GM12873 (cell line): Measurements from ENCODE around the gene BMPER.

ENCODE experiments used
- CTCF ChIP-seq: IDR thresholded peaks from 2 replicates; pipeline ENCODE4 v1.5.1; 2012; ENCODE audit warnings: low read depth, mild to moderate bottlenecking, moderate library complexity, low read length, control low read depth; ENCODE audit not compliant: insufficient read depth; ENCODE audit errors: missing control alignments

Gene BMPER

GRCh38 chr7:33904681-33905388, 504 bp upstream of the BMPER start:
- TF ChIP-seq CTCF = no peak

- TF ChIP-seq CTCF = no peak
Measured at GRCh38 chr7:33906697-33907096, 1.4 kb downstream of the BMPER start.

GRCh38 chr7:33907625-33908024, 2.3 kb downstream of the BMPER start:
- no peak for TF ChIP-seq CTCF

DNA sequence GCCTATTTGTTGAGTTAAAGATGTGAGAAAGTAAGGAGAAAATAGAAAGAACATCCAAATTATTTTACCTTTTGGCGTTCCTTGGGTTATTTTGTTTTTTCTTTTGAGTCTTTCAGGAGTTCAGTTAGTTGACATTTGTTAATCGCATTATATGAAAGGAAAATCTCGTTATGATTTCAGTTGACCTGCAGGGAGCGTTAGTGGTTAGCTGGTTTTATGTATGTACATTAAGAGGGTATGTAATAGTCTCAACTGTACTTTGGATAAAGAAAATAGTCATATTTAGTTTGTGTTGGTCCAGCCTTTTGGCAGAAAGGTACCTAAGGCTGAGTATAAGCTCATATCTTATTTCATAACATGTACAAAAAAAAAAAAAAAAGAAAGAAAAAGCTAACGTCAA, 4.0 kb downstream of the BMPER start:
- no peak for TF ChIP-seq CTCF

DNA sequence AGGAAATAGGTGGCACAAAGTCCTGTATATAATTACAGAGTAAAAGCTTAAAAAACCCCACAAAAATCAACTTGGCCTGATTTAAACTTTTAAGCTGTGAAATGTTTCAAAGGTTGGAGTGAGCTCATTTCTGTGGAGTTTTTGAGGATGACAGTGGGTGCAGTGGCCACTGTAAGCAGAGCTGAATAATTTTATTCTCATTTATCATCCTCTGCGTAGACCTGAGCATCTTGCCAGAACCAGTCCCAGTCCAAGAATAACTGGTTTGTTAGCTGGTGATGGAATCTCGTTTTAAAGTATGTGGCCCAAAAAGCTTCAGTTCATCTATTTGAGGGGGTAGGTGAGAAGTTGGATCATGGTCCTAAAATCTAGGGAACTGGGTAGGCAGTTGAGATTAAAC, 4.4 kb downstream of the BMPER start:
- TF ChIP-seq CTCF = no peak

DNA sequence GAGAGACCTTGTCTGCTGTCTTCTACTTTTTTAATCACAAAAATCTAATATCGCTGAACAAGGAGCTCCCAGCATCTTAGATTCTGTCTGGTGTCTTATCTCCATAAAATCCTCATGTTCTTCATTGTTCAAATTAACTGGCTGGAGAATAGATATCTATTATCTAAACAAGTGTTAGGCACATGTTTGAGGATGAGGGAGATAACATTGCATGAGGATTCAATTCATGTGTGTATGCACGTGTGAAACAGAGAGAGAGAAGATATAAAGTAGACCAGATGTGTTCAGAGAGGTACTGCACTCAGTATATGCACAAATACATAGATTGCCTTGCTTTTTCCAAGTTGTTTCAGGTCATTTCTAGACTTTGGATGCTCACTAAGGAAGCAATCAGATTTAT, 5.4 kb downstream of the BMPER start:
- no peak for TF ChIP-seq CTCF

DNA sequence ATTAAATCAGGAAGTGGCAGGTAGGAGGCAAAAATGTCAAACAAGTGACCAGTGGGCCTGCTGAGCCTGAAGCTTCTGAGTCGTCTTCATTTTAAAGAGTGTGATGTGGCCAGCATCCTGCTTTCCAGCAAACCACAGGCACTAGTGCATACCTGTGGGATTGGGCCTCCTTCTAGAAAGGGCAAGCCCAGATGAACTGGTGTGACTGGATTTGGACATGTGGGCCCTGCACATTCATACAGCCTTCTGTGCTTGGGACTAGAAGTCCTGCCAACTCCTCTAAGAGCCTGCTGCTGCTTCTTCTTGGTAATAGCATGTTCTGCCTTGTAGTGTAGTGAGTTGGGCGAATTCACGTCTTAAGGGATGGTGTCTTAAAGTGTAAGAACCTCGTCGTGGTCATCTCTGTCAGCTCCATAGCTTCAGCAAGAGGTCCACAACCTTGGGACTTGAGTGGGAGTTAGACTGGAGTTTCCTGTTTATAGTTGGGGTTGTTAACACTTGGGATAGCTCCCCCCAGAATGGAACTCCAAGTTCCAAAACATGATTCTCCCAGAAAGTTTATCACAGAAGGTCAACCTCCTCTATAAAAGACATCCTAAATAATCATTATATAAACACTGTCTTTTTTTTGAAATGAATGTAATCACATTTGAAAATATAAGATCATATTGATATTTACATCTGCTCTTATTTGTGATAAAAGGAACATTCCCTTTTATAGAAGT, 11.2 kb downstream of the BMPER start:
- no peak for TF ChIP-seq CTCF
